Mucosa of rectum (tissue), 2 donors: ENCODE measurements around the gene RNF19B.
"Not testable (repeated sequence)": the region's sequence is repeated elsewhere in the genome, so short reads cannot be mapped to it uniquely, and the experiment has no call there.

Experiments used
- H3K27ac ChIP-seq, 2 donors: one replicate each; pipeline ENCODE4 v1.7.0; 2013; ENCODE audit warnings: inconsistent platforms in 2 of 2, low read depth in 2 of 2, low read length in 2 of 2
- H3K27me3 ChIP-seq, 2 donors: one replicate each; pipeline ENCODE4 v1.7.0; 2013; ENCODE audit warnings: low read length in 2 of 2; ENCODE audit not compliant: control insufficient read depth in 2 of 2, insufficient read depth in 2 of 2
- H3K36me3 ChIP-seq, 2 donors: one replicate each; pipeline ENCODE4 v1.7.0; 2013; ENCODE audit warnings: low read length in 2 of 2; ENCODE audit not compliant: control insufficient read depth in 2 of 2, insufficient read depth in 2 of 2
- H3K4me1 ChIP-seq, 2 donors: one replicate each; pipeline ENCODE4 v1.7.0; 2013; ENCODE audit warnings: low read length in 2 of 2, mild to moderate bottlenecking in 1 of 2; ENCODE audit not compliant: control insufficient read depth in 2 of 2, insufficient read depth in 2 of 2
- H3K4me3 ChIP-seq, 2 donors: one replicate each; pipeline ENCODE4 v1.7.0; 2013; ENCODE audit warnings: low read length in 2 of 2
- H3K9ac ChIP-seq, 2 donors: one replicate each; pipeline ENCODE4 v1.7.0; 2013; ENCODE audit warnings: low read length in 2 of 2, low read depth in 1 of 2, mild to moderate bottlenecking in 1 of 2
- H3K9me3 ChIP-seq, 2 donors: one replicate each; pipeline ENCODE4 v1.7.0; 2013; ENCODE audit warnings: low read length in 2 of 2; ENCODE audit not compliant: control insufficient read depth in 2 of 2
- donor health status: healthy.
- donor health status: Normal muscosa, but diverticular disease.

The RNF19B gene

GRCh38 chr1:32983020-32983419 lies 18.4 kb upstream of the RNF19B start:
- no peak overlapping the region for H3K9ac ChIP-seq
- no peaks in the 10 kb centered on the region for H3K9me3 ChIP-seq
- peaks cover 10 to 23% of the 10 kb centered on the region in 2 donors for H3K4me1 ChIP-seq
- H3K4me3 ChIP-seq = no peak overlapping the region
- H3K27me3 ChIP-seq = no peaks in the 10 kb centered on the region
- no peaks in the 10 kb centered on the region for H3K36me3 ChIP-seq
- no peak overlapping the region for H3K27ac ChIP-seq

GRCh38 chr1:32981003-32981901 lies 16.6 kb upstream of the RNF19B start:
- H3K9ac ChIP-seq = peak overlapping the region; percentile 44 to 65
- peak overlapping the region; percentile 79 to 83 for H3K27ac ChIP-seq
- no peaks in the 10 kb centered on the region for H3K9me3 ChIP-seq
- H3K4me1 ChIP-seq = peaks cover 10 to 23% of the 10 kb centered on the region in 2 donors
- H3K36me3 ChIP-seq = no peaks in the 10 kb centered on the region
- H3K4me3 ChIP-seq = peak overlapping the region in 1 of 2 donors; percentile 51
- no peaks in the 10 kb centered on the region for H3K27me3 ChIP-seq

- H3K9ac ChIP-seq = no peak overlapping the region
- no peaks in the 10 kb centered on the region for H3K36me3 ChIP-seq
- H3K27me3 ChIP-seq = no peaks in the 10 kb centered on the region
- peak overlapping the region in 1 of 2 donors; percentile 79 for H3K27ac ChIP-seq
- H3K4me1 ChIP-seq = peaks cover 10 to 23% of the 10 kb centered on the region in 2 donors
- H3K9me3 ChIP-seq = no peaks in the 10 kb centered on the region
- no peak overlapping the region for H3K4me3 ChIP-seq
Observed at GRCh38 chr1:32980080-32980479, 15.5 kb upstream of the RNF19B start.

- Histone ChIP-seq H3K27me3 (no peaks in the 10 kb centered on the region), H3K9ac (no peak overlapping the region), H3K27ac (no peak overlapping the region), H3K4me3 (no peak overlapping the region), H3K4me1 (peaks cover 10 to 23% of the 10 kb centered on the region in 2 donors), H3K36me3 (no peaks in the 10 kb centered on the region), H3K9me3 (no peaks in the 10 kb centered on the region)
Observed at GRCh38 chr1:32978854-32979253, 14.2 kb upstream of the RNF19B start.

- Histone ChIP-seq H3K4me3 (no peak overlapping the region), H3K9me3 (no peaks in the 10 kb centered on the region)
Observed at GRCh38 chr1:32977546-32978087, 13.0 kb upstream of the RNF19B start.

GRCh38 chr1:32975055-32975454 lies 10.4 kb upstream of the RNF19B start:
- H3K4me3 ChIP-seq, H3K27ac ChIP-seq, H3K9ac ChIP-seq, H3K36me3 ChIP-seq, H3K9me3 ChIP-seq: not testable (repeated sequence)
- H3K27me3 ChIP-seq = peaks cover 8 to 11% of the 10 kb centered on the region in 2 donors
- H3K4me1 ChIP-seq = peaks cover 5 to 13% of the 10 kb centered on the region in 2 donors

More at GRCh38 chr1:32977546-32978087, 13.0 kb upstream of the RNF19B start:
- Histone ChIP-seq H3K27me3 (peaks cover 0 to 2% of the 10 kb centered on the region in 2 donors), H3K9ac (no peak overlapping the region), H3K4me1 (peaks cover 11 to 29% of the 10 kb centered on the region in 2 donors), H3K36me3 (no peaks in the 10 kb centered on the region), H3K27ac (no peak overlapping the region)

- H3K27me3 ChIP-seq = peaks cover 8 to 11% of the 10 kb centered on the region in 2 donors
- not testable (repeated sequence) for H3K9ac ChIP-seq, H3K27ac ChIP-seq, H3K4me3 ChIP-seq, H3K4me1 ChIP-seq, H3K9me3 ChIP-seq, H3K36me3 ChIP-seq
Observed at GRCh38 chr1:32973458-32973857, 8.8 kb upstream of the RNF19B start.

- Histone ChIP-seq H3K4me3 (peak overlapping the region; percentile 68 to 69), H3K9me3 (no peaks in the 10 kb centered on the region), H3K36me3 (no peaks in the 10 kb centered on the region), H3K9ac (peak overlapping the region; percentile 17 to 65), H3K27ac (no peak overlapping the region), H3K27me3 (peaks cover 8 to 11% of the 10 kb centered on the region in 2 donors), H3K4me1 (peaks cover 3 to 10% of the 10 kb centered on the region in 2 donors)
Observed at GRCh38 chr1:32972814-32973428, 8.3 kb upstream of the RNF19B start.

- peaks cover 8 to 11% of the 10 kb centered on the region in 2 donors for H3K27me3 ChIP-seq
- H3K27ac ChIP-seq = no peak overlapping the region
- H3K36me3 ChIP-seq = no peaks in the 10 kb centered on the region
- no peak overlapping the region for H3K4me3 ChIP-seq
- H3K9me3 ChIP-seq = no peaks in the 10 kb centered on the region
- peaks cover 3 to 10% of the 10 kb centered on the region in 2 donors for H3K4me1 ChIP-seq
- H3K9ac ChIP-seq = no peak overlapping the region
Observed at GRCh38 chr1:32971576-32971975, 7.0 kb upstream of the RNF19B start.

GRCh38 chr1:32971156-32971555 lies 6.5 kb upstream of the RNF19B start:
- Histone ChIP-seq H3K27ac (no peak overlapping the region), H3K36me3 (no peaks in the 10 kb centered on the region)

More at GRCh38 chr1:32971156-32971555, 6.5 kb upstream of the RNF19B start:
- Histone ChIP-seq H3K9ac (no peak overlapping the region), H3K27me3 (peaks cover 8 to 11% of the 10 kb centered on the region in 2 donors), H3K9me3 (no peaks in the 10 kb centered on the region), H3K4me3 (no peak overlapping the region), H3K4me1 (peaks cover 3 to 10% of the 10 kb centered on the region in 2 donors)
